Stomach (tissue), 9 donors: ENCODE measurements around the gene ARAP3. TPM values are rescaled to one million over a fixed set of nuclear protein-coding genes. Genes with fewer than 3 reads are reported as not detected.
A peak's percentile ranks its signal among the peaks of the same experiment; 100 is the strongest.

Source experiments
- DNase-seq, 2 donors: peaks; one replicate each; pipeline versions ENCODE4 v3.0.0 to v3.0.0-alpha.2; 2013 to 2019
- H3K27ac ChIP-seq, 5 donors: fragments of 200-600 bp in 4 of 5; sonication (generic) in 4 of 5; one replicate each; pipeline ENCODE4 v1.5.1; 2013 to 2019; ENCODE audit warnings: mild to moderate bottlenecking in 1 of 5, moderate library complexity in 1 of 5
- H3K27me3 ChIP-seq, 3 donors: fragments of 200-600 bp; sonication (generic); one replicate each; pipeline ENCODE4 v1.5.1; 2017 to 2019; ENCODE audit warnings: mixed run types in 1 of 3
- H3K36me3 ChIP-seq, 4 donors: fragments of 200-600 bp; sonication (generic); 1 replicate in 3 of 4; 2 replicates in 1 of 4; pipeline ENCODE4 v1.5.1; 2016 to 2019
- H3K4me1 ChIP-seq, 4 donors: fragments of 200-600 bp; sonication (generic); one replicate each; pipeline ENCODE4 v1.5.1; 2016 to 2019
- H3K4me3 ChIP-seq, 4 donors: fragments of 200-600 bp; sonication (generic) in 3 of 4; one replicate each; pipeline ENCODE4 v1.5.1; 2016 to 2019; ENCODE audit warnings: mild to moderate bottlenecking in 1 of 4
- H3K9me3 ChIP-seq, 4 donors: fragments of 200-600 bp; sonication (generic); one replicate each; pipeline ENCODE4 v1.5.1; 2016 to 2019
- EP300 ChIP-seq: sonication (generic); formaldehyde crosslinking; IDR thresholded peaks from one replicate; pipeline ENCODE4 v1.6.1; 2017; ENCODE audit warnings: antibody characterized with exemption
- POLR2A ChIP-seq, 4 donors: fragments of 450-650 bp; IDR thresholded peaks; one replicate each; pipeline ENCODE4 v1.6.1; 2016; ENCODE audit warnings: antibody characterized with exemption in 4 of 4, control low read depth in 2 of 4, mild to moderate bottlenecking in 1 of 4, moderate library complexity in 1 of 4
- POLR2AphosphoS5 ChIP-seq, 3 donors: sonication (generic); formaldehyde crosslinking; IDR thresholded peaks; one replicate each; pipeline ENCODE4 v1.6.1; 2016; ENCODE audit warnings: antibody characterized with exemption in 3 of 3
- WGBS, 5 donors: extraction: QIAGEN DNeasy Blood & Tissue Kit in 3 of 5; methylation state at CpG; one replicate each; pipeline versions ENCODE4 v1.1.5 to v1.1.7; 2013 to 2018; 5-methylcytosine and 5-hydroxymethylcytosine counted together
- intact Hi-C: fragments of 100-400 bp; cut with DNase I; formaldehyde crosslinking; loops from one replicate; pipeline ENCODE4 v1.15.1; 2023; ENCODE audit warnings: low total_unique reads
- polyA plus RNA-seq, 3 donors: library from polyadenylated mRNA; stranded (reverse); fragments of 200-250 nt; gene quantifications; one replicate each; pipeline ENCODE4 v1.2.3, GENCODE V29; 2013
- total RNA-seq, 5 donors: library from RNA; depleted of rRNA; stranded (reverse); fragments of >200 nt; gene quantifications; one replicate each; pipeline versions ENCODE4 v1.1.0 to v1.2.3, GENCODE V29; 2014 to 2016
- TF ChIP-seq, protein P1 (sequence below), 7 experiments: fragments of 450-650 bp in 4 of 7; fragments of 200-600 bp in 3 of 7; sonication (generic) in 3 of 7; IDR thresholded peaks; one replicate each; pipeline ENCODE4 v1.5.1; 2016 to 2019; ENCODE audit warnings: antibody characterized with exemption in 7 of 7, control low read depth in 2 of 7, mild to moderate bottlenecking in 1 of 7
- donor health status: healthy with polysubstance abuse.
- donor health status: Bipolar disorder and iron deficiency.
- donor health status: healthy.

Gene ARAP3
- total and polyA plus RNA-seq, 8 donors = 2.3 to 11.9 (median 5.6) TPM

DNA sequence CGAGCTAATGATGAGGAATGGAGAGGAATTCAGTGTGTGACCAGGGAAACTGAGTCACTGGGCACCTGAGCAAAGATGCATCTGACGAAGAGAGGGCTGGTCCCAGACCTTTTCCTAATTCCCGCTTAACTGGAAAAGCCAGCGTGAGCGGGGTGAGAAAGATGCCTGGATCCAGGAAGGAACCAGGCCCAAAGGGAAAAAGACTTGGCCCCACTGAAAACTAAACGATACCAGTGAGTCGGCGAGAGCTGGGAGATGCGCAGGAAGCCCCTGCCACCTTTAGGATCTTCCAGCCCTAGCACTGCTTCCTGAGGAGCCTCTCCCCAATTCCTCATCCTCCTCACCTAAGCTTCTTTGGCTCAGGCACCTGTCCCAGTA, 30.3 kb downstream of the ARAP3 start:
- DNase-seq = peak in 1 of 2 donors; percentile 48
- H3K9me3 ChIP-seq = no peaks in the 10 kb centered on the region
- TF ChIP-seq EP300 (no peak), POLR2A (IDR thresholded peaks at IDR 0.05) (no peak), POLR2AphosphoS5 (IDR thresholded peaks at IDR 0.05) (no peak)
- TF ChIP-seq, protein P1, sequence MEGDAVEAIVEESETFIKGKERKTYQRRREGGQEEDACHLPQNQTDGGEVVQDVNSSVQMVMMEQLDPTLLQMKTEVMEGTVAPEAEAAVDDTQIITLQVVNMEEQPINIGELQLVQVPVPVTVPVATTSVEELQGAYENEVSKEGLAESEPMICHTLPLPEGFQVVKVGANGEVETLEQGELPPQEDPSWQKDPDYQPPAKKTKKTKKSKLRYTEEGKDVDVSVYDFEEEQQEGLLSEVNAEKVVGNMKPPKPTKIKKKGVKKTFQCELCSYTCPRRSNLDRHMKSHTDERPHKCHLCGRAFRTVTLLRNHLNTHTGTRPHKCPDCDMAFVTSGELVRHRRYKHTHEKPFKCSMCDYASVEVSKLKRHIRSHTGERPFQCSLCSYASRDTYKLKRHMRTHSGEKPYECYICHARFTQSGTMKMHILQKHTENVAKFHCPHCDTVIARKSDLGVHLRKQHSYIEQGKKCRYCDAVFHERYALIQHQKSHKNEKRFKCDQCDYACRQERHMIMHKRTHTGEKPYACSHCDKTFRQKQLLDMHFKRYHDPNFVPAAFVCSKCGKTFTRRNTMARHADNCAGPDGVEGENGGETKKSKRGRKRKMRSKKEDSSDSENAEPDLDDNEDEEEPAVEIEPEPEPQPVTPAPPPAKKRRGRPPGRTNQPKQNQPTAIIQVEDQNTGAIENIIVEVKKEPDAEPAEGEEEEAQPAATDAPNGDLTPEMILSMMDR (IDR thresholded peaks at IDR 0.05) = no peak
- peak overlapping the region in 4 of 5 donors; percentile 71 to 77 (median 75) for H3K27ac ChIP-seq
- intact Hi-C loops = no loop called here
- H3K36me3 ChIP-seq = peaks cover 0 to 43% (median 37%) of the 10 kb centered on the region in 4 donors
- H3K27me3 ChIP-seq = no peaks in the 10 kb centered on the region
- peaks cover 7 to 24% (median 15%) of the 10 kb centered on the region in 4 donors for H3K4me1 ChIP-seq
- peak overlapping the region; percentile 65 to 85 (median 81) for H3K4me3 ChIP-seq
- whole genome bisulfite sequencing, 5 donors = 40 to 56% (median 50%) methylated on average over 9 of the region's 9 CpGs

DNA sequence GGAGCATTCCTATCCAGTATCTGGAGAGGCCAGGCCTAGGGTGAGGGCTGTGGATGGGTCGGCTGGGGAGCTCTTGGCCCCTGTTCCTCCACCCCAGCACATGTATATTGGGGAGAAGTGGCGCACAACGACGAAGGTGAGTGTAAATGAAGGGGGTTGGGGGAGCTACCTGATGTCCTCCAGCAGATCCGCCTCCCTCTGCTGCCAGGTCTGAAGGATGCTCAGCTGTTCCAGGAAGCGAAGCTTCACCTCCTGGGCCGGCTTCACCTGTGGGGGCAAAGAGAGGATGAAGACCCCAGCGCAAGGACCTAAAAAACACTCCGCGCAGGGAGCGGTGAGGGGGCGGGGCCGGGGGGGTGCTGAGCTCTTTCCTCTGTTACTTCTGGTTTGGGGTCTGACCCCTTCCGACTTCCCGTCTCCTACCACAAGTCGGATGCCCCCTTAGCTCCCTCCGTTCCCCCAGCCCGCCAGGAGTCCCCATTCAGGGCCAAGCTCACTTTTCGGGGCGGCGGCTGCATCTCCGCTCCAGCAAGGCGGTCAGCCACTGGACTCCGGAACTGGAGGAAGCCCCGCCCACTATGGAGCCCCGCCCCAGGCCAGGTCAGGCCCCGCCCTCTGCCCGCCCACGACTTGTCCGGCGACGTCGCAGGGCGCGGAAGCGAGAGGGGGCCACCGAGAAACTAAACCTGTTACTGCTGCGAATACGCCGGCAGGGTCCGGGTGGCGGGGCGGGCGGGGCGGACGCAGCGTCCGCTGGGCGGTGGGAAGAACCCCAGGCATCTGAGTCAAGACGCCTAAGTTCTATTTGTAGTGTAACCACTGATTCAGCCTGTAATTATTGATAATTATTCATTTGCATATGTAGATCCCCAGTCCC, 30.9 kb downstream of the ARAP3 start, which contains the start of gene FCHSD1:
TSS of gene FCHSD1 (minus strand) at position 568 of the 877 bp plus-strand sequence. CDS start at position 518, 50 bp downstream.
- no peaks in the 10 kb centered on the region for H3K27me3 ChIP-seq
- intact Hi-C loops = no loop called here
- 3 to 4% (median 4%) methylated on average over 33 to 50 of the region's 50 CpGs for WGBS, 5 donors
- DNase-seq = peak; percentile 93 to 95
- no peaks in the 10 kb centered on the region for H3K9me3 ChIP-seq
- H3K27ac ChIP-seq = peak within 1 kb of the TSS; percentile 59 to 77 (median 73)
- H3K4me3 ChIP-seq = peak within 1 kb of the TSS; percentile 65 to 85 (median 81)
- peaks cover 7 to 24% (median 15%) of the 10 kb centered on the region in 4 donors for H3K4me1 ChIP-seq
- H3K36me3 ChIP-seq = peaks cover 0 to 46% (median 40%) of the 10 kb centered on the region in 4 donors
- TF ChIP-seq, protein P1 (IDR thresholded peaks at IDR 0.05) = peak in 1 of 7 experiments; percentile 14
- TF ChIP-seq EP300 (no peak), POLR2A (IDR thresholded peaks at IDR 0.05) (no peak), POLR2AphosphoS5 (IDR thresholded peaks at IDR 0.05) (peak in 2 of 3 donors; percentile 52 to 67)

DNA sequence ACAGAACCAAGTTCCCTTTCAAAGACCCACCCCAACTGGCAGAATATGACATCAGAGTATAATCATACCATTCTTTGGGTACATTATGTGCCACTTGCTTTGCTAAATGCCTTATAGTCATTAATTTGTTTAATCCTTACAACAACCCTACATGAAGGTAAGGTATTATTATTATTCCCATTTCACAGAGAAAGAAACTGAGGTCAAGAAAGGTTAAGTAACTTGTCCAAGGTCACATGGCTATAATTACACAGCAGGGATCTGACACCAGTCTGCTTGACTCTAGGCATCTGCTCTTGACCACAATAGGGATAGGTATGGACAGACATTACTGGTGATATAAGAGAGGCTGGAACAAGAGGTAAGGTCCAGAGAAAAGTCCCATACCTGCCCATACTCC, 32.1 kb downstream of the ARAP3 start:
- no peak overlapping the region for H3K4me3 ChIP-seq
- TF ChIP-seq POLR2A (IDR thresholded peaks at IDR 0.05) (no peak), EP300 (no peak), POLR2AphosphoS5 (IDR thresholded peaks at IDR 0.05) (no peak)
- TF ChIP-seq, protein P1 (IDR thresholded peaks at IDR 0.05) = no peak

DNA sequence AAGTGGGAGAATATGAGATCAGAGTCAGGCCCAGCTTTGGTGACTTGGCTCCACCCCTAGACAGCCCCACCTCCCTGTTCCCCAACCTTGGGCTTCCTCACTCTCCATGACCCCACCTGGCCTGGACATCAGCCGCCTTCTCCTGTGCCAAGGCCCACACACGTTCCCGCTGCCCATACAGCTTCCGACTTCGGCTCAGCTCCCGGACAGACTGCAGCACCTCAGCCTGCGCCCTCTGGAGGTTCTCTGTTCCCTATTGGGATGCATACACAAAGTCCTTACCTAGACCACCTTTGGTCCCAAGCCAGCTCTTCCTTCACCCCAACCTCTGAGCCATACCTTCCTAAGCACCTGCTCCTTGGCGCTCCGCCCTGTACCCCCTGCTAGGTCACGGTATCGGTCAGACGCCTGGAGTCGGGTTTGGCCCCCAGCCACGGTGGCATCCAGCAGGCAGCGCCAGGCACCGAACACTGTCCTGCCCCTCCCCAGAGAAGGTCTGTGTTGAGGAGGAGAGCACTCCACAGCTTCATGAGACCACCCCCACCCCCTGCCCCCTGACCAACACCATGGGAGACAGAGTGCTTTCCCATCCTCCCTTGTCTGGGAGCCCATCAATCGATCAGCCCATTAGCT, 32.9 kb downstream of the ARAP3 start:
- no peak for DNase-seq
- Histone ChIP-seq H3K9me3 (no peaks in the 10 kb centered on the region), H3K4me1 (peaks cover 7 to 24% (median 15%) of the 10 kb centered on the region in 4 donors), H3K36me3 (peaks cover 0 to 51% (median 48%) of the 10 kb centered on the region in 4 donors), H3K27me3 (no peaks in the 10 kb centered on the region), H3K27ac (no peak overlapping the region), H3K4me3 (no peak overlapping the region)
- TF ChIP-seq POLR2AphosphoS5 (IDR thresholded peaks at IDR 0.05) (no peak), EP300 (no peak), POLR2A (IDR thresholded peaks at IDR 0.05) (no peak)
- TF ChIP-seq, protein P1 (IDR thresholded peaks at IDR 0.05) = no peak
- 92 to 95% (median 94%) methylated on average over 17 of the region's 17 CpGs for WGBS, 5 donors
- intact Hi-C loops = no loop called here

More for the DNA sequence above, 32.1 kb downstream of the ARAP3 start:
- Histone ChIP-seq H3K27me3 (no peaks in the 10 kb centered on the region), H3K9me3 (no peaks in the 10 kb centered on the region), H3K4me1 (peaks cover 7 to 24% (median 15%) of the 10 kb centered on the region in 4 donors), H3K27ac (no peak overlapping the region), H3K36me3 (peaks cover 0 to 48% (median 41%) of the 10 kb centered on the region in 4 donors)
- no peak for DNase-seq
- intact Hi-C loops = no loop called here
